GM12875 (cell line): Measurements from ENCODE around the gene COL24A1.

Source experiments
- H3K4me3 ChIP-seq: one replicate; pipeline ENCODE4 v1.5.1; 2011; ENCODE audit warnings: low read depth, low read length, control low read depth
- TF ChIP-seq, protein P1 (sequence below): IDR thresholded peaks from 2 replicates; pipeline ENCODE4 v1.5.1; 2011; ENCODE audit warnings: low read depth, mild to moderate bottlenecking, control low read depth, inconsistent platforms, low read length, moderate library complexity, borderline replicate concordance; ENCODE audit not compliant: insufficient read depth

COL24A1 gene

DNA sequence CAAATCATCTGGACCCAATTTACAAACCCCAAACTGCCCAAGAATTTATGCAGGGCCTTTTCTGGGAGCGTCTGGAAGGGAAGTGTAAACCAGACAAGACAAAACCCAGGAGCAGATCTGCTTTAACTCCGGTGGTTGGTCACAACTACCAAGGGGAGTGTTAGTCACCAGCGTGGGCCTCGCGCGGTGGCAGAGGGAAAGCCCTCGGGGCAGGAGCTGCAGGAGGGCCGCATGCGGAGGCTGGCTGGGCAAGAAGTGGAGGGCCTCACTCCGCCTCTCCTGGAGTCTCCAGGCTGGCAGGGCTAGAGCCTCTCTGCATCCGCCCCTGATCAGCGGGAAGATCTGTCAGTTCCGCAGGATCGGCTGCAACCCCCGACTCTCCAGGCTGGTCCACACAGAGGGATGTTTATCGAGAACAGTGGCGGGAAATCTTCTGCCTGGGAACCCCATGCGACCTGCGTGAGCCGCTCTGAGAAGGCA lies 2.0 kb downstream of the COL24A1 start:
- TF ChIP-seq, protein P1, sequence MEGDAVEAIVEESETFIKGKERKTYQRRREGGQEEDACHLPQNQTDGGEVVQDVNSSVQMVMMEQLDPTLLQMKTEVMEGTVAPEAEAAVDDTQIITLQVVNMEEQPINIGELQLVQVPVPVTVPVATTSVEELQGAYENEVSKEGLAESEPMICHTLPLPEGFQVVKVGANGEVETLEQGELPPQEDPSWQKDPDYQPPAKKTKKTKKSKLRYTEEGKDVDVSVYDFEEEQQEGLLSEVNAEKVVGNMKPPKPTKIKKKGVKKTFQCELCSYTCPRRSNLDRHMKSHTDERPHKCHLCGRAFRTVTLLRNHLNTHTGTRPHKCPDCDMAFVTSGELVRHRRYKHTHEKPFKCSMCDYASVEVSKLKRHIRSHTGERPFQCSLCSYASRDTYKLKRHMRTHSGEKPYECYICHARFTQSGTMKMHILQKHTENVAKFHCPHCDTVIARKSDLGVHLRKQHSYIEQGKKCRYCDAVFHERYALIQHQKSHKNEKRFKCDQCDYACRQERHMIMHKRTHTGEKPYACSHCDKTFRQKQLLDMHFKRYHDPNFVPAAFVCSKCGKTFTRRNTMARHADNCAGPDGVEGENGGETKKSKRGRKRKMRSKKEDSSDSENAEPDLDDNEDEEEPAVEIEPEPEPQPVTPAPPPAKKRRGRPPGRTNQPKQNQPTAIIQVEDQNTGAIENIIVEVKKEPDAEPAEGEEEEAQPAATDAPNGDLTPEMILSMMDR, result no peak
- no peak overlapping the region for H3K4me3 ChIP-seq

DNA sequence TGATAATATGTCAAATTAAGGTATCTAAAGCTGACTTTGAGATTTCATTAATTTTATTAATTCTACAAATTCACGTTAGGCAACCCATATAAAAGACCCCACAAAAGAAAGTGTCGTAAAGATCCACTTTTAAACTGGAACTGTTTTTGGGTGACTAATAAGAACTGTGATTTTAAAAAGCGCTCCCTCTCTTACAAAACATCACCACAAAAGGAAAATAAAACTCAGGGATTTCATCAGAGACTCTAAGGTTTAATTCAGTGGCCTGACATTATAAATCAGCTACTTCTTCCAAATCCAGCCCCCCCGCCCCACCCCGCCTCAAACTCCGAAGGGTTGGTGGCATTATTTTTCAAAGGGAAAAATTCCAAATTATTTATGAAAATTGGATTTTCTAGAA lies 2.7 kb downstream of the COL24A1 start:
- TF ChIP-seq, protein P1, result no peak
- H3K4me3 ChIP-seq, result no peak overlapping the region

DNA sequence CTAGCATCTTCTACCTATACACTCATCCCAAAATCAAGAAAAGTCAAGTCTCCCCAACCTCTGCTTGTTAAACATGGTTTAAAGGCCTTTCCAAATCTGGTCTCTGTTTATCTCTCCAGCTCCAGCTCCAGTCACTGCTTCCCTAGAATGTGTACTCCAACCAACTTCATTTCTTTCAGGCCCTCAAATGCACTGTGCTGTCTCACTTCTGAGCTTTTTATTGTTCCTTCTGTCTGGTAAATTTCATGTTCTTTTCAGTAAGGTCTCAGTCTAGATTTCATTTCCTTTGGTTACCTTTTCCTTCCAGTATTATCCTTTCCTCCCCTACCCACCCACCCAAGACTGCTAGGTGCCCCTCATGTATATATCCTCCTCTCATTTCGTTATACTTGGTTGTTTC lies 3.7 kb downstream of the COL24A1 start:
- TF ChIP-seq, protein P1, result no peak
- no peak overlapping the region for H3K4me3 ChIP-seq

- TF ChIP-seq, protein P1, result no peak
- H3K4me3 ChIP-seq, result no peak overlapping the region
Measured at GRCh38 chr1:86151427-86151826, 5.1 kb downstream of the COL24A1 start.

GRCh38 chr1:86150553-86151055 lies 6.0 kb downstream of the COL24A1 start:
- TF ChIP-seq, protein P1, result no peak
- H3K4me3 ChIP-seq, result no peak overlapping the region

DNA sequence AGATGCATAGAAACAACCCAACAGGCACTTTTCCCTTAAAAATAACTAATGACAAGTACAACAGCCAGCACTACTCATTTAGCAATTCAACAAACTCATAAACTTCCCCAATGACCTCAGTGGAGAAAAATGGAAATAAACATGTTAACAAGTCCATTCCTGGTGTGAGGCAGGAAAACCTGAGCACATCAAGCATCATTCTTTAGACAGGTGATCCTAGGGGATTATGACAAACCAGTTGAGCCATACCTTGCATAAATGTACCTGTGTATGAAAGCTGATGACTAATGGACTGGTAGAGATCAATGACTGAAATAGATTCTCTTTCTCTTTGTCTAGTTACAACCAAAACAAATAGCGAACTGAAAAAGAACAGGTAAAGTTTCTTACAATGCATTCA lies 7.0 kb downstream of the COL24A1 start:
- TF ChIP-seq, protein P1, result no peak
- H3K4me3 ChIP-seq, result no peak overlapping the region

DNA sequence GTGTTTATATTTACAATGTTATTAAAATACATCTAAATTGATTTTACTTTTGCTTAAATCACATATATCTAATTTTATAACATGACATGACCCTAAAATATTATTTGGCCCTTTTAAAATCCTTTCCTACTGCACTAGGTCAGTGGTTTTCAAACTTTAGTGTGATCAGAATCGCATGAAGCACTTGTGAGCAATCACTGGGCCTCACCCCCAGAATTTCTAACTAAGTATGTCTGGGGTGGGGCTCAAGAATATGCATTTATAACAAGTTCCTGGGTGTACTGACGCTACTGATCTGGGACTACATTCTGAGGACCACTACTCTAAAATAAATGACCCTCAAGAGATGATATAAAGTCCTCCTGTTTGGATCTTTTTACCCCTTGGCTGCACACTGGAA lies 8.8 kb downstream of the COL24A1 start:
- TF ChIP-seq, protein P1, result no peak
- no peak overlapping the region for H3K4me3 ChIP-seq
